ENCODE measurements around the gene TSPAN31.

TSPAN31 gene

GRCh38 chr12:57754411-57755193, 9.8 kb downstream of the TSPAN31 start, which contains the start of gene MARCHF9:
MARCHF9 (plus strand) TSS chr12:57755103; CDS start chr12:57755529, 426 bp downstream.
- peak; percentile 88 for DNase-seq

- DNase-seq = no peak
These were observed 10.3 kb downstream of the TSPAN31 start for GRCh38 chr12:57755194-57755453.

- DNase-seq = peak; percentile 25 to 32
These were observed 10.9 kb downstream of the TSPAN31 start for GRCh38 chr12:57755454-57756372.

GRCh38 chr12:57756406-57757341, 11.8 kb downstream of the TSPAN31 start:
- DNase-seq = peak; percentile 48 to 69

- no peak for DNase-seq
These were observed 12.9 kb downstream of the TSPAN31 start for GRCh38 chr12:57757771-57758170.

- DNase-seq = no peak
These were observed 13.9 kb downstream of the TSPAN31 start for GRCh38 chr12:57758552-57759359.

GRCh38 chr12:57759360-57759980, 14.6 kb downstream of the TSPAN31 start:
- peak; percentile 26 to 46 for DNase-seq

- DNase-seq = no peak
These were observed 15.6 kb downstream of the TSPAN31 start for GRCh38 chr12:57760347-57760982.

- DNase-seq = no peak
These were observed 16.7 kb downstream of the TSPAN31 start for GRCh38 chr12:57761391-57761998.

GRCh38 chr12:57762463-57762862, 17.6 kb downstream of the TSPAN31 start:
- no peak for DNase-seq

- DNase-seq = no peak
These were observed 19.2 kb downstream of the TSPAN31 start for GRCh38 chr12:57763881-57764661.

GRCh38 chr12:57764662-57765002, 19.8 kb downstream of the TSPAN31 start:
- peak; percentile 14 to 29 for DNase-seq

GRCh38 chr12:57765003-57765697, 20.3 kb downstream of the TSPAN31 start:
- DNase-seq = peak; percentile 10 to 15

- DNase-seq = no peak
These were observed 21.0 kb downstream of the TSPAN31 start for GRCh38 chr12:57765698-57766463.

GRCh38 chr12:57766464-57767304, 21.8 kb downstream of the TSPAN31 start, which contains the start of gene CYP27B1:
CYP27B1 (minus strand) TSS chr12:57767078; CDS start chr12:57767041, 37 bp downstream.
- peak in 1 of 2 experiments; percentile 25 for DNase-seq

GRCh38 chr12:57767305-57767698, 22.5 kb downstream of the TSPAN31 start:
- DNase-seq = no peak

- DNase-seq = no peak
These were observed 23.0 kb downstream of the TSPAN31 start for GRCh38 chr12:57767876-57768275.

Data from NCI-H2081 (cell line).